Breast epithelium (tissue), 3 donors: ENCODE results near the gene MISFA.

Experiments used
- CTCF ChIP-seq, 3 donors: fragments of 450-650 bp; IDR thresholded peaks; one replicate each; pipeline ENCODE4 v1.5.1; 2016 to 2017; ENCODE audit warnings: antibody characterized with exemption in 3 of 3, mild to moderate bottlenecking in 3 of 3, moderate library complexity in 3 of 3
- POLR2A ChIP-seq: fragments of 450-650 bp; IDR thresholded peaks from one replicate; pipeline ENCODE4 v1.6.1; 2016; ENCODE audit warnings: antibody characterized with exemption, mild to moderate bottlenecking, moderate library complexity
- POLR2AphosphoS5 ChIP-seq, 3 donors: sonication (generic); formaldehyde crosslinking; IDR thresholded peaks; one replicate each; pipeline ENCODE4 v1.6.1; 2017; ENCODE audit warnings: antibody characterized with exemption in 3 of 3

- no peak for TF ChIP-seq CTCF (IDR thresholded peaks at IDR 0.05)
- no peak for TF ChIP-seq POLR2AphosphoS5 (IDR thresholded peaks at IDR 0.05)
- TF ChIP-seq POLR2A, result no peak
Measured at GRCh38 chr11:18594999-18595749, 4.4 kb upstream of the MISFA start.
